OCI-LY1 (cell line): ENCODE results near the gene PRPF31.

Source experiments
- EZH2 ChIP-seq: fragments of 200-600 bp; sonication (generic), shearing (Covaris generic); IDR thresholded peaks from 2 replicates; pipeline ENCODE4 v1.8.0; 2017; ENCODE audit warnings: borderline replicate concordance, mixed run types, mild to moderate bottlenecking, antibody characterized with exemption, low read length, moderate library complexity, mixed read lengths
- TF ChIP-seq, protein P1 (sequence below): fragments of 200-600 bp; sonication (generic), shearing (Covaris generic); IDR thresholded peaks from 2 replicates; pipeline ENCODE4 v1.5.1; 2017; ENCODE audit warnings: mild to moderate bottlenecking, antibody characterized with exemption, low read length, moderate library complexity, mixed read lengths

DNA sequence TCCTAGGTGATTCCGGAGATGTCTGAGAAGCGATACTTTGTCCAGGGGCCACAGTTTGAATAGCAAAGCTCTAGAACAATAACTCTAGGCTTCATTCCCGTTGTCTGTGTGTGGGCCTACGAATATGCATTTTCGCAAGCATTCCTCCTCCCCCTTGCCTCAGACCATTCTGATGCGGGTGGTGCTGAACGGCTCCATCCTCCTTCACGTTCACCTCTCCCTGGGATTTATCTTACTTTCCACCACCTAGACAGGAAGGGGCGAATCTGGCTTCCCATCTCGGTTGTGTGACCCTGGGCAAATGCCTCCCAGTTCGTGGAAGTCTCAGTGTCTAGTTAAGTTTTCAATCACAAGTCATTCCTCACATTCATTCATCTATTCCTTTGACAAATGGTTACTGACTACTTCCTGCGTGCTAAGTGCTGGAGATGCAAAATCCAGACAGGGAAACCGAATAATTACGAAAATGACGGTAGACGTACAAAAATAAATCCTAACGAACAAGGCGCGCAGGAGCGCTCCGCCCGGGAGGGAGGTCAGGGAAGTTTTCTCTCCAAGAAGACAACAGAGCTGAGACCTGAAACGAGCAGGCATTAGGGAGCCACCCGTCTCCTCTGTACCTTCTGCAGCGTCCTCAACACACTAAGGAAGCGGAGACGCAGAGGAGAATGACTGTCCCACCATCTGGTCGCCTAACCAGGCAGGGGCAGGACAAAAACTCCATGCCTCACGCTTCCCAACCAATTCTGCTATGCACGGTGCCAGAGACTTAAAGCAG lies 20.7 kb downstream of the PRPF31 start:
- TF ChIP-seq, protein P1, sequence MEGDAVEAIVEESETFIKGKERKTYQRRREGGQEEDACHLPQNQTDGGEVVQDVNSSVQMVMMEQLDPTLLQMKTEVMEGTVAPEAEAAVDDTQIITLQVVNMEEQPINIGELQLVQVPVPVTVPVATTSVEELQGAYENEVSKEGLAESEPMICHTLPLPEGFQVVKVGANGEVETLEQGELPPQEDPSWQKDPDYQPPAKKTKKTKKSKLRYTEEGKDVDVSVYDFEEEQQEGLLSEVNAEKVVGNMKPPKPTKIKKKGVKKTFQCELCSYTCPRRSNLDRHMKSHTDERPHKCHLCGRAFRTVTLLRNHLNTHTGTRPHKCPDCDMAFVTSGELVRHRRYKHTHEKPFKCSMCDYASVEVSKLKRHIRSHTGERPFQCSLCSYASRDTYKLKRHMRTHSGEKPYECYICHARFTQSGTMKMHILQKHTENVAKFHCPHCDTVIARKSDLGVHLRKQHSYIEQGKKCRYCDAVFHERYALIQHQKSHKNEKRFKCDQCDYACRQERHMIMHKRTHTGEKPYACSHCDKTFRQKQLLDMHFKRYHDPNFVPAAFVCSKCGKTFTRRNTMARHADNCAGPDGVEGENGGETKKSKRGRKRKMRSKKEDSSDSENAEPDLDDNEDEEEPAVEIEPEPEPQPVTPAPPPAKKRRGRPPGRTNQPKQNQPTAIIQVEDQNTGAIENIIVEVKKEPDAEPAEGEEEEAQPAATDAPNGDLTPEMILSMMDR = no peak
- TF ChIP-seq EZH2 = no peak
